ENCODE measurements around the gene TMEM171.
A peak's percentile ranks its signal among the peaks of the same experiment; 100 is the strongest.

The TMEM171 gene

DNA sequence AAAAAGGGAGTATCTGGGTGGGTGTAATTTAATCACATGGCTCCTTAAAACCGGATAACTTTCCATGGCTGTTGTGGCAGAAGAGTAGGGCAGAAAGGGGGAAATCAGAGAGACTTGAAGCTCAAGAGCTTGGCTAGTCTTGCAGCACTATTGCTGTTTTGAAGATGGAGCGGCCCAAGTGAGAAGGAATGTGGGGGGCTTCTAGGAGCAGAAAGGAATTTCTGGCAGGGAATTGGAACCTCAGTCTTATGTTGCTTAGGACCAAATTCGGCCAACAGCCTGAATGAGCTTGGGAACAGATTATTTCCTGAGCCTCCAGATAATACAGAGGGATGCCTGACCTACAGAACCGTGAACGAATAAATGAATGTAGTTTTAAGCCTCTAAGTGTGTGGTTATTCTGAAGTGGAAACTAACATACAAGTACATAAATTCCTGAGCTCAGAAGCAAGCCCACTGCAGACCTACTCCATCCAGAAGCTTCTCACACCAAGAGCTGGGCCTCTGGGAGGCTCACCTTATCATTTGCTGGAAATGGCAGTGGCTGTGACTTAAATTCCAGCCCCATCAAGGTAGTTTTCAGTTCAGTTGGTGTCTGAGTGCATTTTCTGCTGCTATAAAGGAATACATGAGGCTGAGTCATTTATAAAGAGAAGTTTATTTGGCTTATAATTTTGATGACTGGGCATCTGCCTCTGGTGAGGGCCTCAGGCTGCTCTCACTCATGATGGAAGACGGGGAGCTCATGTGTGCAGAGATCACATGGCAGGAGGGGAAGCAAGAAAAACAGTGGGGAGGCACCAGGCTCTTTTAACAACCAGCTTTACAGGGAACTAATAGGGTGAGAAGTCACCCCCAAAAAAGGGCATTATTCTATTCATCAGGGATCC, 37.3 kb downstream of the TMEM171 start:
- Histone ChIP-seq H3K36me3 (ENCODE audit: insufficient read depth, low read length) (no peaks in the 10 kb centered on the region), H3K9me2 (replicated peaks; ENCODE audit: low read depth, low read length) (no peaks in the 10 kb centered on the region), H4K20me1 (ENCODE audit: insufficient read depth, low read length, poor library complexity, severe bottlenecking) (no peaks in the 10 kb centered on the region), H3K4me2 (ENCODE audit: low read depth, low read length, poor library complexity, severe bottlenecking) (no peak overlapping the region), H3F3A (ENCODE audit: low read depth) (no peaks in the 10 kb centered on the region), H3K79me2 (ENCODE audit: insufficient read depth, low read length) (no peaks in the 10 kb centered on the region), H3K9me3 (ENCODE audit: insufficient read depth, low read depth, low read length) (no peaks in the 10 kb centered on the region), H3K27me3 (ENCODE audit: insufficient read depth, low read length, poor library complexity, severe bottlenecking) (peaks cover 90% of the 10 kb centered on the region), H3K4me1 (ENCODE audit: insufficient read depth, low read length, poor library complexity, severe bottlenecking) (peaks cover 10% of the 10 kb centered on the region), H3K4me3 (ENCODE audit: low read length, poor library complexity, severe bottlenecking) (no peak overlapping the region), H3K9ac (ENCODE audit: low read depth, low read length, poor library complexity, severe bottlenecking) (no peak overlapping the region), H2AFZ (ENCODE audit: low read length) (no peak overlapping the region)
- TF ChIP-seq, protein P1, sequence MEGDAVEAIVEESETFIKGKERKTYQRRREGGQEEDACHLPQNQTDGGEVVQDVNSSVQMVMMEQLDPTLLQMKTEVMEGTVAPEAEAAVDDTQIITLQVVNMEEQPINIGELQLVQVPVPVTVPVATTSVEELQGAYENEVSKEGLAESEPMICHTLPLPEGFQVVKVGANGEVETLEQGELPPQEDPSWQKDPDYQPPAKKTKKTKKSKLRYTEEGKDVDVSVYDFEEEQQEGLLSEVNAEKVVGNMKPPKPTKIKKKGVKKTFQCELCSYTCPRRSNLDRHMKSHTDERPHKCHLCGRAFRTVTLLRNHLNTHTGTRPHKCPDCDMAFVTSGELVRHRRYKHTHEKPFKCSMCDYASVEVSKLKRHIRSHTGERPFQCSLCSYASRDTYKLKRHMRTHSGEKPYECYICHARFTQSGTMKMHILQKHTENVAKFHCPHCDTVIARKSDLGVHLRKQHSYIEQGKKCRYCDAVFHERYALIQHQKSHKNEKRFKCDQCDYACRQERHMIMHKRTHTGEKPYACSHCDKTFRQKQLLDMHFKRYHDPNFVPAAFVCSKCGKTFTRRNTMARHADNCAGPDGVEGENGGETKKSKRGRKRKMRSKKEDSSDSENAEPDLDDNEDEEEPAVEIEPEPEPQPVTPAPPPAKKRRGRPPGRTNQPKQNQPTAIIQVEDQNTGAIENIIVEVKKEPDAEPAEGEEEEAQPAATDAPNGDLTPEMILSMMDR (conservative IDR thresholded peaks at IDR 0.05; ENCODE audit: low read length), result no peak
- TF ChIP-seq EZH2phosphoT487 (IDR thresholded peaks at IDR 0.05; ENCODE audit: borderline replicate concordance), result no peak

GRCh38 chr5:73158313-73158712, 37.9 kb downstream of the TMEM171 start:
- Histone ChIP-seq H3K4me2 (ENCODE audit: low read depth, low read length, poor library complexity, severe bottlenecking) (no peak overlapping the region), H3K27me3 (ENCODE audit: insufficient read depth, low read length, poor library complexity, severe bottlenecking) (peaks cover 90% of the 10 kb centered on the region)
- TF ChIP-seq, protein P1 (conservative IDR thresholded peaks at IDR 0.05; ENCODE audit: low read length), result no peak
- TF ChIP-seq EZH2phosphoT487 (IDR thresholded peaks at IDR 0.05; ENCODE audit: borderline replicate concordance), result no peak

GRCh38 chr5:73160239-73160671, 39.9 kb downstream of the TMEM171 start:
- no peaks in the 10 kb centered on the region for H3F3A ChIP-seq (ENCODE audit: low read depth)
- H3K36me3 ChIP-seq (ENCODE audit: insufficient read depth, low read length), result no peaks in the 10 kb centered on the region
- no peak overlapping the region for H3K4me3 ChIP-seq (ENCODE audit: low read length, poor library complexity, severe bottlenecking)
- no peaks in the 10 kb centered on the region for H3K79me2 ChIP-seq (ENCODE audit: insufficient read depth, low read length)
- H2AFZ ChIP-seq (ENCODE audit: low read length), result no peak overlapping the region
- H3K4me2 ChIP-seq (ENCODE audit: low read depth, low read length, poor library complexity, severe bottlenecking), result peak overlapping the region; percentile 22
- H4K20me1 ChIP-seq (ENCODE audit: insufficient read depth, low read length, poor library complexity, severe bottlenecking), result no peaks in the 10 kb centered on the region
- peaks cover 91% of the 10 kb centered on the region for H3K27me3 ChIP-seq (ENCODE audit: insufficient read depth, low read length, poor library complexity, severe bottlenecking)
- no peaks in the 10 kb centered on the region for H3K9me3 ChIP-seq (ENCODE audit: insufficient read depth, low read depth, low read length)
- no peak overlapping the region for H3K9ac ChIP-seq (ENCODE audit: low read depth, low read length, poor library complexity, severe bottlenecking)
- no peaks in the 10 kb centered on the region for H3K9me2 ChIP-seq (replicated peaks; ENCODE audit: low read depth, low read length)
- peak; percentile 79 for TF ChIP-seq EZH2phosphoT487 (IDR thresholded peaks at IDR 0.05; ENCODE audit: borderline replicate concordance)
- TF ChIP-seq, protein P1 (conservative IDR thresholded peaks at IDR 0.05; ENCODE audit: low read length), result no peak
- H3K4me1 ChIP-seq (ENCODE audit: insufficient read depth, low read length, poor library complexity, severe bottlenecking), result peaks cover 10% of the 10 kb centered on the region

More at GRCh38 chr5:73158313-73158712, 37.9 kb downstream of the TMEM171 start:
- no peaks in the 10 kb centered on the region for H3K9me2 ChIP-seq (replicated peaks; ENCODE audit: low read depth, low read length)
- H3K36me3 ChIP-seq (ENCODE audit: insufficient read depth, low read length), result no peaks in the 10 kb centered on the region
- H3K9ac ChIP-seq (ENCODE audit: low read depth, low read length, poor library complexity, severe bottlenecking), result no peak overlapping the region
- H3K79me2 ChIP-seq (ENCODE audit: insufficient read depth, low read length), result no peaks in the 10 kb centered on the region
- no peaks in the 10 kb centered on the region for H3K9me3 ChIP-seq (ENCODE audit: insufficient read depth, low read depth, low read length)
- no peaks in the 10 kb centered on the region for H4K20me1 ChIP-seq (ENCODE audit: insufficient read depth, low read length, poor library complexity, severe bottlenecking)
- H3F3A ChIP-seq (ENCODE audit: low read depth), result no peaks in the 10 kb centered on the region
- H3K4me1 ChIP-seq (ENCODE audit: insufficient read depth, low read length, poor library complexity, severe bottlenecking), result peaks cover 10% of the 10 kb centered on the region
- H2AFZ ChIP-seq (ENCODE audit: low read length), result no peak overlapping the region
- no peak overlapping the region for H3K4me3 ChIP-seq (ENCODE audit: low read length, poor library complexity, severe bottlenecking)
